Neutrophil (primary cell): Measurements from ENCODE around the gene ASXL1.
A peak's percentile ranks its signal among the peaks of the same experiment; 100 is the strongest.

ENCODE experiments used
- H3K27ac ChIP-seq: fragments of 200-600 bp; sonication (generic); 2 replicates; pipeline ENCODE4 v1.5.1; 2016; ENCODE audit warnings: mild to moderate bottlenecking, moderate library complexity
- H3K27me3 ChIP-seq: fragments of 200-600 bp; sonication (generic); 2 replicates; pipeline ENCODE4 v1.6.0; 2016; ENCODE audit warnings: mild to moderate bottlenecking
- H3K36me3 ChIP-seq: fragments of 200-600 bp; sonication (generic); 2 replicates; pipeline ENCODE4 v1.5.1; 2017
- H3K4me1 ChIP-seq, 2 experiments: fragments of 200-600 bp in 1 of 2; sonication (generic) in 1 of 2; 1 replicate in 1 of 2; 2 replicates in 1 of 2; pipeline versions ENCODE4 v1.5.1 to v1.6.1; 2013 to 2016; ENCODE audit warnings: low read depth in 1 of 2, low read length in 1 of 2, mild to moderate bottlenecking in 1 of 2, moderate library complexity in 1 of 2; ENCODE audit not compliant: control insufficient read depth in 1 of 2, insufficient read depth in 1 of 2
- H3K4me3 ChIP-seq, 2 experiments: fragments of 200-600 bp in 1 of 2; sonication (generic) in 1 of 2; 1 replicate in 1 of 2; 2 replicates in 1 of 2; pipeline ENCODE4 v1.5.1; 2013 to 2016; ENCODE audit warnings: low read depth in 1 of 2, low read length in 1 of 2, mild to moderate bottlenecking in 1 of 2, moderate library complexity in 1 of 2
- H3K9me3 ChIP-seq: fragments of 200-600 bp; sonication (generic); 2 replicates; pipeline ENCODE4 v1.5.1; 2016
- TF ChIP-seq, protein P1 (sequence below): fragments of 200-600 bp; sonication (generic); IDR thresholded peaks from 2 replicates; pipeline ENCODE4 v1.5.1; 2016; ENCODE audit warnings: antibody characterized with exemption

The ASXL1 gene

DNA sequence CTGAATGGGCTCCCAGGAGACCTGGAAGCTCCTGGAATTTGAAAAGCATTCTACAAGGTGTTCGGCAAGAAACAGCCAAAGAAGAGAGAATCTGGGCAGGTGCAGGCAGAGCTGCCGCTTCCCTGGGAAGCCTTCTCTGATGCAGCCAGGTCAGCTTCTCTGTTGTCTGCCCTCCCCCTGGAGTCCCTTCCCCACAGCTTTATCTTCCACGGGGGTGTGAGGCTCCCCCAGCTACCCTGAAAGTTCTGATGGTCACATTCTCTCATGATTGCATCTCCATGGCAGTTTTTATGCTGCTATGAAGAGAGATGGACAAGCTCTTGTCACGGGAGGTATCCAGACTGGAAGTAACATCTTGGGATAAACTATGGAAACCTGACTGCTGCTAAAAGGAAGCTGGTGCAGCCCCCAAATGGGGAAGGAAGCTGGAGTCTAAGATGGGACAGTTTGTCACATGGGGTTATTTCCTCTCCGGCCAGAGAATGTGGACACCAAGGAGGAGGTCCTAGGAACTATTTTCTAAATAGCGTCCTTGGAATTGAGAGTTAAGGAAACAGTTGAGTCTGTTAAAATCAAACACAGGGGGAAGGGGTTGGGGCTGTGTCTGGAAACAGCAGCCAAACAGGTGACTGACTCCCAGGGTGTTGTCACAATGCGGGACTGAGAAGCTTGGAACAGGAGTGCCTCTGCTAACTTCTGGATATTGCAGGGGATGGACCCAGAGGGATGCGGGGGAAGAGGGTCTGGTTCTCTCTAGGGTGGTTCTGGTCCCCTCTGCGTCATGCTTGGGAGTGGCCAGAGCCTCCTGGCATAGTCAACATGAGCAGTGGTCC lies 91.1 kb downstream of the ASXL1 start:
- no peaks in the 10 kb centered on the region for H3K9me3 ChIP-seq
- H3K27me3 ChIP-seq: no peaks in the 10 kb centered on the region
- no peak overlapping the region for H3K4me3 ChIP-seq
- peak overlapping the region; percentile 57 for H3K27ac ChIP-seq
- peaks cover 19 to 23% of the 10 kb centered on the region in 2 experiments for H3K4me1 ChIP-seq
- TF ChIP-seq, protein P1, sequence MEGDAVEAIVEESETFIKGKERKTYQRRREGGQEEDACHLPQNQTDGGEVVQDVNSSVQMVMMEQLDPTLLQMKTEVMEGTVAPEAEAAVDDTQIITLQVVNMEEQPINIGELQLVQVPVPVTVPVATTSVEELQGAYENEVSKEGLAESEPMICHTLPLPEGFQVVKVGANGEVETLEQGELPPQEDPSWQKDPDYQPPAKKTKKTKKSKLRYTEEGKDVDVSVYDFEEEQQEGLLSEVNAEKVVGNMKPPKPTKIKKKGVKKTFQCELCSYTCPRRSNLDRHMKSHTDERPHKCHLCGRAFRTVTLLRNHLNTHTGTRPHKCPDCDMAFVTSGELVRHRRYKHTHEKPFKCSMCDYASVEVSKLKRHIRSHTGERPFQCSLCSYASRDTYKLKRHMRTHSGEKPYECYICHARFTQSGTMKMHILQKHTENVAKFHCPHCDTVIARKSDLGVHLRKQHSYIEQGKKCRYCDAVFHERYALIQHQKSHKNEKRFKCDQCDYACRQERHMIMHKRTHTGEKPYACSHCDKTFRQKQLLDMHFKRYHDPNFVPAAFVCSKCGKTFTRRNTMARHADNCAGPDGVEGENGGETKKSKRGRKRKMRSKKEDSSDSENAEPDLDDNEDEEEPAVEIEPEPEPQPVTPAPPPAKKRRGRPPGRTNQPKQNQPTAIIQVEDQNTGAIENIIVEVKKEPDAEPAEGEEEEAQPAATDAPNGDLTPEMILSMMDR: no peak
- peaks cover 100% of the 10 kb centered on the region for H3K36me3 ChIP-seq

DNA sequence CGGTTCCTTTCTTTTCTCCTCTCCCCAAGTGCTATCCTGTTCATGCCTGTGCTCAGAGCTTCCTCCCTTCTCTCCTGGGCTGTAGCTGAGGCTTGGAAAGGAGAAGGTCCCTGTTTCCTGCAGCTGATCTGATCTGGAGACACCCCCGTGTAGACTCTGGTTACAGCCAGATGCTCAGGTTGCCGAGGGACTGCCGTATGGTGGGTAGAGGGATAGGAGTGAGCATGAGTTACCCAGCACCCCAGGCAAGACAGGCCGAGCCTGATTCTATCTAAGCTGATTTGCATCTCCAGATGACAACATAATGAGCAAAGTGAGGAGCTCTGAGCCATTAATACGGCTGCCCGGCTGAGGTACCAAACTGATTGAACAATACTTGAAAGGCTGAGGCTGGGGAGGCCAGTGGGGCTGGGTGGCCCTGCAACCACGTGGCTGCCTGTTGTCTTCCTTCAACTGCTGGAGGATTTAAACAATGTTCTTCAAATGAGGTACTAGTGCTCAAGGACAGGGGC lies 91.8 kb downstream of the ASXL1 start:
- Histone ChIP-seq H3K4me1 (peaks cover 19 to 23% of the 10 kb centered on the region in 2 experiments), H3K27ac (peak overlapping the region; percentile 57), H3K9me3 (no peaks in the 10 kb centered on the region), H3K4me3 (no peak overlapping the region), H3K36me3 (peaks cover 100% of the 10 kb centered on the region), H3K27me3 (no peaks in the 10 kb centered on the region)
- TF ChIP-seq, protein P1: no peak

DNA sequence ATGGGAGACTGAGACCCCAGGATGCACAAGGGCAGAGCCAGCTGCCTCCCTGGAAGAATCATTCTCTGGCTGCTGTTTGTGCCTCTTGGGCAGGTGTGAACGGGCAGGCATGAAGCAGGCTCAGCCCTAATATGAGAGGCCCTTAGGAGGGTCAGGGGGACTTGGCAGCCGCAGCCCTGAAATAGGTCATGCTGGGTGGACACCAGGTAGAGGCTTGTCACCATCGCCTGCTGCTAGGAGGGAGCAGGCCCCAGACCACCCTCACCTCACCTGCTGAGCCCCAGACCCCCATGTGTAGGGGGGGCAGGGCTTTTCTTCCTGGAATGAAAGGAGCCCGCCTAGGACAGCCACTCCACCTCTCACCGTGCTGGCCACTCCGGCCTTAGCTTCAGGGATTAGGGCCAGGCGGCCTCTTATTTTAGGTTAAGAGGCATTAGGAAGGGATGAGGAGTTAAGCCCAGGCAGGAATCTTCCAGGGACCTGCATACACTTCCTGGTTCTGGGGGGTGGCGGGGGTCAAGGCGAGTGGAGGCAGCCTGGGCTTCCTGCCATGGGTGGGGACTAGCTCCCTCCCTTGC lies 92.4 kb downstream of the ASXL1 start:
- Histone ChIP-seq H3K36me3 (peaks cover 100% of the 10 kb centered on the region), H3K4me3 (no peak overlapping the region), H3K27ac (peak overlapping the region; percentile 57), H3K4me1 (peaks cover 19 to 23% of the 10 kb centered on the region in 2 experiments), H3K27me3 (no peaks in the 10 kb centered on the region), H3K9me3 (no peaks in the 10 kb centered on the region)
- TF ChIP-seq, protein P1: no peak

DNA sequence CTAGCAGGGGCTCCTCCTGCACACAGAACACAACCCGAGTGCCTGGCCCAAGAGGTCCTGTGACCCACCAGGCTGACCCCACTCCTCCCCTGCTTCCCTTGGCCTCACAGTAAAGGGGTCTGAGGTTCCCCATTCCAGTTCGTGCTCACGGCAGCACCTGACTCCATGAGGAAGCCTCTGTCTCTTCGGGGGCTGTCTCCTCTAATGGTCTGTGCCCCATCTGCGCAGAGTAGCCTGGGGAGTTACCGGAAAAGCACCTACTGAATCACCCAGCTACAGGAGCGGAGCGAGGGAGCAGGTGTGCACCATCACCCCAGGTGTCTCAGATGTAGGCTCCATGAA lies 93.2 kb downstream of the ASXL1 start:
- H3K27me3 ChIP-seq: no peaks in the 10 kb centered on the region
- TF ChIP-seq, protein P1: no peak
- H3K4me3 ChIP-seq: no peak overlapping the region
- H3K9me3 ChIP-seq: no peaks in the 10 kb centered on the region
- peaks cover 100% of the 10 kb centered on the region for H3K36me3 ChIP-seq
- H3K27ac ChIP-seq: no peak overlapping the region
- peaks cover 19 to 23% of the 10 kb centered on the region in 2 experiments for H3K4me1 ChIP-seq

DNA sequence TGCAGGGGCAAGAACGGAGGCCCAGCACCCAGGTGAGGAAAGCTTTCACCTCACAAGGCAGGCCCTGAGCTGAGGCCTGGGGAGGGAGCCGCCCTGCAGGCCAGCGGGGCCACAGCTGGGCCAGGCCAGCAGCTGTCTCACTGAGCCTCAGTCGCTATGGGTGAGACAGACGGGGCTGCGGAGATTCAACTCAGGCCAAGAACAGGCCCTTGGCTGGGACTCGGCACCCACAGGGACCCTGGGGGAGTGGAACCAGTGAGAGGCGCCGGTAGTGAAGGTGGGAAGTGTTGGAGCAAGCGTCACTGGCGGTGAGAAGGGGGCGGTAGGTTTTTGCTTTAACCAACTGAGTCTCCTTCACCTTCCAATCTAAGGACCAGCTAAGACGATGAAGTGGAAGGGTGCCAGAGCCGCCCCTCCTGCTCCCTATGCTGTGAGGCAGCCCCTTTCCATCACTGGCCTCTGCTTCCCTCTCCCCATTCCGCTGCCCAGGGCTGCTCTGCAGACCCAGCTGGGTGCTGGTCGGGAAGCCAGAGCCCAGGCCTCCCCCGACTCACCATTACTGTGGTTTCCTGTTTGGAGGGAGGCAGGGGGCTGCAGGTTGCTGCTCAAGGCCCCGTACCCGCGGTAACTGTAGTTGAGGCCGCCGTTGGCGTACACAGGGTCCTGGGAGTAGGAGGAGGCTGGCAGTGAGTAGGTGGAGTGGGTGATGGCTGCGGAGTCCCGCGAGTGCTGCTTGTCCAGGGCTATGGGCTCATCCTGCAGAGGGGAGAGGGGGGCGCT lies 93.7 kb downstream of the ASXL1 start:
- Histone ChIP-seq H3K27ac (no peak overlapping the region), H3K36me3 (peaks cover 96% of the 10 kb centered on the region), H3K27me3 (no peaks in the 10 kb centered on the region), H3K4me1 (peaks cover 19 to 23% of the 10 kb centered on the region in 2 experiments), H3K4me3 (no peak overlapping the region), H3K9me3 (no peaks in the 10 kb centered on the region)
- TF ChIP-seq, protein P1: no peak
